HG02798 (cell line): ENCODE data around the gene ERCC6L2.

ENCODE experiments used
- ATAC-seq: cut with Tn5 transposase; IDR thresholded peaks from one replicate; pipeline ENCODE4 v1.9.1; 2021; ENCODE audit warnings: mild to moderate bottlenecking; ENCODE audit not compliant: unreplicated experiment, poor library complexity

The ERCC6L2 gene

GRCh38 chr9:95912773-95913172 is 37.3 kb downstream of the ERCC6L2 start:
- ATAC-seq = no peak

- no peak for ATAC-seq
Observed at GRCh38 chr9:95920017-95920416, 44.5 kb downstream of the ERCC6L2 start.

GRCh38 chr9:95923794-95924193 is 48.3 kb downstream of the ERCC6L2 start:
- ATAC-seq = no peak

- no peak for ATAC-seq
Observed at GRCh38 chr9:95924987-95925386, 49.5 kb downstream of the ERCC6L2 start.

GRCh38 chr9:95927271-95928004 is 51.9 kb downstream of the ERCC6L2 start:
- ATAC-seq = no peak

- no peak for ATAC-seq
Observed at GRCh38 chr9:95930277-95930676, 54.8 kb downstream of the ERCC6L2 start.

- ATAC-seq = no peak
Observed at GRCh38 chr9:95935861-95936578, 60.5 kb downstream of the ERCC6L2 start.

- ATAC-seq = no peak
Observed at GRCh38 chr9:95936579-95937075, 61.1 kb downstream of the ERCC6L2 start.

GRCh38 chr9:95937131-95937530 is 61.6 kb downstream of the ERCC6L2 start:
- ATAC-seq = no peak

GRCh38 chr9:95938724-95939123 is 63.2 kb downstream of the ERCC6L2 start:
- ATAC-seq = no peak

- ATAC-seq = no peak
Observed at GRCh38 chr9:95939472-95939871, 64.0 kb downstream of the ERCC6L2 start.

- ATAC-seq = no peak
Observed at GRCh38 chr9:95940265-95940664, 64.8 kb downstream of the ERCC6L2 start.

- ATAC-seq = no peak
Observed at GRCh38 chr9:95942016-95942415, 66.5 kb downstream of the ERCC6L2 start.

GRCh38 chr9:95947118-95947517 is 71.6 kb downstream of the ERCC6L2 start:
- no peak for ATAC-seq

GRCh38 chr9:95952471-95952870 is 77.0 kb downstream of the ERCC6L2 start:
- no peak for ATAC-seq

- no peak for ATAC-seq
Observed at GRCh38 chr9:95953986-95954385, 78.5 kb downstream of the ERCC6L2 start.

- ATAC-seq = no peak
Observed at GRCh38 chr9:95954940-95955339, 79.4 kb downstream of the ERCC6L2 start.

GRCh38 chr9:95962936-95963335 is 87.4 kb downstream of the ERCC6L2 start:
- no peak for ATAC-seq

- ATAC-seq = no peak
Observed at GRCh38 chr9:95963659-95964058, 88.2 kb downstream of the ERCC6L2 start.

GRCh38 chr9:95966306-95966705 is 90.8 kb downstream of the ERCC6L2 start:
- no peak for ATAC-seq

GRCh38 chr9:95970317-95970716 is 94.8 kb downstream of the ERCC6L2 start:
- no peak for ATAC-seq

GRCh38 chr9:95971815-95972214 is 96.3 kb downstream of the ERCC6L2 start:
- ATAC-seq = no peak
